ENCODE results near the gene NPY1R.

Gene NPY1R

GRCh38 chr4:163303069-163303468 is 29.3 kb downstream of the NPY1R start:
- no peak overlapping the region for H3K27ac ChIP-seq (ENCODE audit: low read length)
- H3K4me2 ChIP-seq (ENCODE audit: low read length): no peak overlapping the region
- no peaks in the 10 kb centered on the region for H3K79me2 ChIP-seq (ENCODE audit: low read length)
- no peak overlapping the region for H2AFZ ChIP-seq (ENCODE audit: low read depth, low read length)
- H3K36me3 ChIP-seq (replicated peaks; ENCODE audit: low read depth, low read length): no peaks in the 10 kb centered on the region
- no peak for TF ChIP-seq EZH2phosphoT487 (IDR thresholded peaks at IDR 0.05; ENCODE audit: low read depth)
- TF ChIP-seq, protein P1, sequence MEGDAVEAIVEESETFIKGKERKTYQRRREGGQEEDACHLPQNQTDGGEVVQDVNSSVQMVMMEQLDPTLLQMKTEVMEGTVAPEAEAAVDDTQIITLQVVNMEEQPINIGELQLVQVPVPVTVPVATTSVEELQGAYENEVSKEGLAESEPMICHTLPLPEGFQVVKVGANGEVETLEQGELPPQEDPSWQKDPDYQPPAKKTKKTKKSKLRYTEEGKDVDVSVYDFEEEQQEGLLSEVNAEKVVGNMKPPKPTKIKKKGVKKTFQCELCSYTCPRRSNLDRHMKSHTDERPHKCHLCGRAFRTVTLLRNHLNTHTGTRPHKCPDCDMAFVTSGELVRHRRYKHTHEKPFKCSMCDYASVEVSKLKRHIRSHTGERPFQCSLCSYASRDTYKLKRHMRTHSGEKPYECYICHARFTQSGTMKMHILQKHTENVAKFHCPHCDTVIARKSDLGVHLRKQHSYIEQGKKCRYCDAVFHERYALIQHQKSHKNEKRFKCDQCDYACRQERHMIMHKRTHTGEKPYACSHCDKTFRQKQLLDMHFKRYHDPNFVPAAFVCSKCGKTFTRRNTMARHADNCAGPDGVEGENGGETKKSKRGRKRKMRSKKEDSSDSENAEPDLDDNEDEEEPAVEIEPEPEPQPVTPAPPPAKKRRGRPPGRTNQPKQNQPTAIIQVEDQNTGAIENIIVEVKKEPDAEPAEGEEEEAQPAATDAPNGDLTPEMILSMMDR (IDR thresholded peaks at IDR 0.05; ENCODE audit: low read depth, low read length): no peak
- H3K9me3 ChIP-seq (ENCODE audit: insufficient read depth, low read length): no peaks in the 10 kb centered on the region
- no peaks in the 10 kb centered on the region for H3K4me1 ChIP-seq (ENCODE audit: low read length)
- H3K27me3 ChIP-seq (ENCODE audit: low read depth, low read length): no peaks in the 10 kb centered on the region
- H3K9ac ChIP-seq (ENCODE audit: low read length): no peak overlapping the region
- H4K20me1 ChIP-seq (ENCODE audit: insufficient read depth, low read length): no peaks in the 10 kb centered on the region
- no peak overlapping the region for H3K4me3 ChIP-seq (ENCODE audit: low read length)

DNA sequence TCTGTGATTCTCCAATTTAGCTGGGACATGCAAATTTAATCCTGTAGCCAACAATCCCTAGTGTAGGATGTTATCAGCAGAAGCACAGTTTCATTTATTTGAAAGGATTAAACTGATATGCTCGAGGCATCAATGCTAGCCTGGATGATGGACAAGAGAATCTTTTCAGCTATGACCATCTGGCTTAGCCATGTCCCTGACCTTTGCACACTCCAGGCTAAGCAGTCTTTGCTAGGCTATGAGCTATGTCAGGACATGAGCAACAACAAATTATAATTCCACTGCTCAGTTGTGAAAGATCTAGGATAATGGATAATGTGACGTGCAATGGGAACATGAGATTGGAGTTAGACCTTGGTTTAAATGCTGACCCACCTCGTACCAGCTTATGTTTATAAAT is 32.0 kb downstream of the NPY1R start:
- Histone ChIP-seq H3K4me3 (ENCODE audit: low read length) (no peak overlapping the region), H3K4me1 (ENCODE audit: low read length) (no peaks in the 10 kb centered on the region), H2AFZ (ENCODE audit: low read depth, low read length) (no peak overlapping the region), H3K27ac (ENCODE audit: low read length) (no peak overlapping the region), H3K4me2 (ENCODE audit: low read length) (no peak overlapping the region), H4K20me1 (ENCODE audit: insufficient read depth, low read length) (no peaks in the 10 kb centered on the region), H3K36me3 (replicated peaks; ENCODE audit: low read depth, low read length) (no peaks in the 10 kb centered on the region), H3K9ac (ENCODE audit: low read length) (no peak overlapping the region), H3K9me3 (ENCODE audit: insufficient read depth, low read length) (no peaks in the 10 kb centered on the region), H3K27me3 (ENCODE audit: low read depth, low read length) (no peaks in the 10 kb centered on the region), H3K79me2 (ENCODE audit: low read length) (no peaks in the 10 kb centered on the region)
- TF ChIP-seq, protein P1 (IDR thresholded peaks at IDR 0.05; ENCODE audit: low read depth, low read length): no peak
- TF ChIP-seq EZH2phosphoT487 (IDR thresholded peaks at IDR 0.05; ENCODE audit: low read depth): no peak

DNA sequence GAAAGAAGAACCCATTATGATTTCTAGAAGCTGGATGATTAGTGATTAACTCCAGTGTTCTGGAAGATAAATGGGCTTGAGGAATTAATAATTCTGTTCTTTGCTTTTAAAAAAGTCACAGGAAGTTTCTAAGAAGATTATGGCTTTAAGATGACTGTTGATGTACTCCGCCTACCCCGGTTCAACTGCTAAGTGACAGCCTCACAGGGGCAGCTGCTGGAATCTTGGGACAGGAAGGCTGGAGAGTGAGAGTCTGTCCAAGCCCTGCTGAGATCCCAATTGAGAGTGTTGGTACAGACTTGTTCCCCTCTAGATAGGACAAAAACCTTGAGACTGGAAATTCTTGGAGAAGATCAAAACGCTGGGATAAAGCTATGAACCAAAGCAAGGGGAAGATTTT is 37.3 kb downstream of the NPY1R start:
- Histone ChIP-seq H3K9me3 (ENCODE audit: insufficient read depth, low read length) (no peaks in the 10 kb centered on the region), H3K4me2 (ENCODE audit: low read length) (no peak overlapping the region), H3K9ac (ENCODE audit: low read length) (no peak overlapping the region), H3K27me3 (ENCODE audit: low read depth, low read length) (no peaks in the 10 kb centered on the region), H3K36me3 (replicated peaks; ENCODE audit: low read depth, low read length) (no peaks in the 10 kb centered on the region), H3K4me1 (ENCODE audit: low read length) (no peaks in the 10 kb centered on the region), H4K20me1 (ENCODE audit: insufficient read depth, low read length) (no peaks in the 10 kb centered on the region), H3K27ac (ENCODE audit: low read length) (no peak overlapping the region), H3K79me2 (ENCODE audit: low read length) (no peaks in the 10 kb centered on the region), H2AFZ (ENCODE audit: low read depth, low read length) (no peak overlapping the region), H3K4me3 (ENCODE audit: low read length) (no peak overlapping the region)
- no peak for TF ChIP-seq EZH2phosphoT487 (IDR thresholded peaks at IDR 0.05; ENCODE audit: low read depth)
- TF ChIP-seq, protein P1 (IDR thresholded peaks at IDR 0.05; ENCODE audit: low read depth, low read length): no peak

DNA sequence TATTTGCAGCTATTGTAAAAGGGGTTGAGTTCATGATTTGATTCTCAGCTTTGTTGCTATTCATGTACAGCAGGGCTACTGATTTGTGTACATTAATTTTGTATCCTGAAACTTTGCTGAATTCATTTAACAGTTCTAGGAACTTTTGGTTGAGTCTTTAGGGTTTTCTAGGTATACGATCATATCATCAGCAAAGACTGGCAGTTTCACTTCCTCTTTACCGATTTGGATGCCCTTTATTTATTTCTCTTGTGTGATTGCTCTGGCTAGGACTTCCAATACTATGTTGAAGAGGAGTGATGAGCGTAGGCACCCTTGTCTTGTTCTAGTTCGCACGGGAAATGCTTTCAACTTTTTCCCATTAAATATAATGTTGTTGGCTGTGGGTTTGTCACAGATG is 48.1 kb downstream of the NPY1R start:
- Histone ChIP-seq H3K27me3 (ENCODE audit: low read depth, low read length) (no peaks in the 10 kb centered on the region), H3K27ac (ENCODE audit: low read length) (no peak overlapping the region), H3K9me3 (ENCODE audit: insufficient read depth, low read length) (no peaks in the 10 kb centered on the region), H3K4me1 (ENCODE audit: low read length) (no peaks in the 10 kb centered on the region), H4K20me1 (ENCODE audit: insufficient read depth, low read length) (no peaks in the 10 kb centered on the region), H3K79me2 (ENCODE audit: low read length) (no peaks in the 10 kb centered on the region), H2AFZ (ENCODE audit: low read depth, low read length) (no peak overlapping the region), H3K4me3 (ENCODE audit: low read length) (no peak overlapping the region), H3K4me2 (ENCODE audit: low read length) (no peak overlapping the region), H3K9ac (ENCODE audit: low read length) (no peak overlapping the region), H3K36me3 (replicated peaks; ENCODE audit: low read depth, low read length) (no peaks in the 10 kb centered on the region)
- no peak for TF ChIP-seq EZH2phosphoT487 (IDR thresholded peaks at IDR 0.05; ENCODE audit: low read depth)
- TF ChIP-seq, protein P1 (IDR thresholded peaks at IDR 0.05; ENCODE audit: low read depth, low read length): no peak

All from OCI-LY3 (cell line).